Right kidney (tissue), 9 donors: ENCODE results near the gene ATP1B3.
"Not testable (repeated sequence)": the region's sequence is repeated elsewhere in the genome, so short reads cannot be mapped to it uniquely, and the experiment has no call there.

Source experiments
- DNase-seq: peaks from one replicate; pipeline ENCODE4 v3.0.0-alpha.2; 2016
- long read RNA-seq, 8 donors: transcript quantifications; one replicate each; lab custom pipeline, GENCODE V29; 2026

ATP1B3 gene
- long read RNA-seq, donor 1, transcript ATP1B3-201 (7 exons, 1,811 nt): major isoform, 49 of 92 reads
- long read RNA-seq, donor 1, partial matches to known transcripts: 30 of 92 reads
- long read RNA-seq, donor 1, other reads (novel, unspliced or antisense): 12 of 92 reads
- long read RNA-seq, donor 2, transcript ATP1B3-201 (7 exons, 1,811 nt): major isoform, 19 of 20 reads
- long read RNA-seq, donor 2, partial matches to known transcripts: 0 of 20 reads
- long read RNA-seq, donor 2, other reads (novel, unspliced or antisense): 0 of 20 reads
- long read RNA-seq, donor 3, transcript ATP1B3-201 (7 exons, 1,811 nt): major isoform, 20 of 26 reads
- long read RNA-seq, donor 3, partial matches to known transcripts: 6 of 26 reads
- long read RNA-seq, donor 3, other reads (novel, unspliced or antisense): 0 of 26 reads
- long read RNA-seq, donor 4, transcript ATP1B3-201 (7 exons, 1,811 nt): major isoform, 33 of 57 reads
- long read RNA-seq, donor 4, partial matches to known transcripts: 23 of 57 reads
- long read RNA-seq, donor 4, other reads (novel, unspliced or antisense): 0 of 57 reads
- long read RNA-seq, donor 5, transcript ATP1B3-201 (7 exons, 1,811 nt): major isoform, 41 of 53 reads
- long read RNA-seq, donor 5, partial matches to known transcripts: 12 of 53 reads
- long read RNA-seq, donor 5, other reads (novel, unspliced or antisense): 0 of 53 reads
- long read RNA-seq, donor 6, transcript ATP1B3-201 (7 exons, 1,811 nt): major isoform, 45 of 51 reads
- long read RNA-seq, donor 6, partial matches to known transcripts: 6 of 51 reads
- long read RNA-seq, donor 6, other reads (novel, unspliced or antisense): 0 of 51 reads
- long read RNA-seq, donor 7, transcript ATP1B3-201 (7 exons, 1,811 nt): major isoform, 56 of 84 reads
- long read RNA-seq, donor 7, partial matches to known transcripts: 27 of 84 reads
- long read RNA-seq, donor 7, other reads (novel, unspliced or antisense): 0 of 84 reads
- long read RNA-seq, donor 8, transcript ATP1B3-201 (7 exons, 1,811 nt): major isoform, 52 of 98 reads
- long read RNA-seq, donor 8, partial matches to known transcripts: 40 of 98 reads
- long read RNA-seq, donor 8, other reads (novel, unspliced or antisense): 5 of 98 reads

DNA sequence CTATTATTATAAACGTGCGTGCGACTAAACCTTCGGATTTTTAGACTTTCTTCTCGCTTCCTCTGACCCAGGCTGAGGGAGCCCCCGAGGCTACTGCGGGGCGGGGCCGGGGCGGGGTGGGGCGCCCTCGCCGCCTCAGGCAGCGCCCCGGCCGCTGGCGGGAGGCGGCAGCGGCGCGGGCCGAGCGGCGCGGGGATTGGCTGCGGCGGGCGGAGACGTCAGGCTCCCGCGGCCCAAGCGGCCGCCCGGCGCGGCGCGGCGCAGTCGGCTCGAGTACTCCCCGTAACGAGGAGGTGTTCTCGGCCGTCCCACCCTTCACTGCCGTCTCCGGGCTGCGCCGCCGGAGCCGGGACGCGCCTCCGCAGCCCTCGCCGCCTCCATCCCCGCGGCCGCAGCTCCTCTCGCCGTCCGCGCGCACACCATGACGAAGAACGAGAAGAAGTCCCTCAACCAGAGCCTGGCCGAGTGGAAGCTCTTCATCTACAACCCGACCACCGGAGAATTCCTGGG is at the start of gene ATP1B3:
ATP1B3 (plus strand) TSS at position 263 of the 510 bp plus-strand sequence; CDS start at position 422, 159 bp downstream.
- peak; percentile 95 for DNase-seq

DNA sequence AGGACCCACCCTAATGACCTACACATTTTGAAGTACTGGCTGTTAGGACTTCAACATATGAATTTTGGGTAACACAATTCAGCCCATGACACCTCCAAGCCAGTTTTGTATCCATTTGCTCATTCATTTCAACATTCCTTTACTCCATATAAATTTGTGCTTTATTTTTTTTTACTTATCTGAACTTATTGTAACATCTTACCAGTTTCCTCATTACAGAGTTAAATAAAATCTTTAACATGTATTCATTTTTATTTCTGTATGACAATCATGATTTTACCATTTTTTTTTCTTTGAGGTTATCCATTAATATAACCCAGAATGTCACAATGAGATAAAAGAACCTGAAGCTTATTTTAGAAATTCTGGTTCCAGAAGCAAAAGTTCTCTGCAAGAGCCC is 48.0 kb upstream of the ATP1B3 start:
- DNase-seq: no peak

DNA sequence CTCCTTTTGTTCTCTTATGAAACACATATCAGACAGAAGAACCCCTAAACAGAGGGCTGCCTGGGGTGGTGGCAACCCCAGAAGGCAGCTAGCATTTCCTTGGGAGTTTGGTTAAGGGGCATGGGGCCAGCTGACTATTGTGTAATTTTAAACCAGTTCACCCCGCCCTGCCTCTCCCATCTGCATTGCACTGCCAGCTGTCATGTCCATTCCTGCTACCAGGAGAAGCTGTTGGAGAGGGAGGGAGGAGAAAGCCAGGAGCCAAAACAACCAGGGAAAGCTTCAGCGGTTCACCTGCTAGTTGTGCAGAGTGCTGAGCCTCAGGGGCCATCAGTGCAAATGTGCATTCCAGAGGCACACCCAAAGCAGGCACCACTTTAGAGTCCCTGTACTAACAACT is 47.6 kb upstream of the ATP1B3 start:
- no peak for DNase-seq

DNA sequence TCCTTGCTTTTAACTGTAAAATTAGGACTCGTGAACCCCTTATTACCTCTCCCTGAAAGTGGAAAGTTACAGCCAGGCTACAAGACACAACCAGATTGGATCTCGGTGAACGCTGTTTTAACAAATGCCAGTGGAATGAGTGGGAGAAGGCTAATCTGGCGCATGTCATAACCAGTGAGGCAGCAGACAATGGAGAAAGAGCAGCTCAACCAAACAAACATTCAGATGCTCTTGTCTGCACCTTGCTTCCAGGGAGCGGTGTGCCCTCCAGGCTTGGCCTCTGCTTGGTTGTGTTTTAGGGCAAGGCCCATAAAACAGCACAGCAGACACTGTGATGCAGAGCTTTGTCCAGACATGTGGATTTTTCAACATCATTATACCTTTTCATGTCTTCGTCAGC is 45.9 kb upstream of the ATP1B3 start:
- DNase-seq: no peak

DNA sequence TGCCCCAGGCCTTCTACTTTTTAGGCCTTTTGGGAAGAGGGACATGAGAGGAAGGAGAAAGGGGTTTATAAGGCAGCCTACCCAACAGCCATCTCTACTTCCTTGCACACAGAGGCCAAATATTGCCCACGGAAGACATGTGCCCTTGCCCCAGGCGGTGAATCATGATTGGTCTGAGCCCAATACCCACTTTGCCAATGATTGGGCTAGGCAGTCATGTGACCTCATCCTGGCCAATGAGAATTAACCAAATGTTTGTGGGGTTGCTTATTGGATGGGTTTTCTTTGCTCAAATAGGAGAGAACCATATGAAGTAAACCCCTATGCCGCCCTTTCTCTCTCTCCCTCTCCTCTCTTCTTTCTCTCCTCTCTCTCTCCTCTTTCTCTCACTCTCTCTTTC is 42.2 kb upstream of the ATP1B3 start:
- no peak for DNase-seq

DNA sequence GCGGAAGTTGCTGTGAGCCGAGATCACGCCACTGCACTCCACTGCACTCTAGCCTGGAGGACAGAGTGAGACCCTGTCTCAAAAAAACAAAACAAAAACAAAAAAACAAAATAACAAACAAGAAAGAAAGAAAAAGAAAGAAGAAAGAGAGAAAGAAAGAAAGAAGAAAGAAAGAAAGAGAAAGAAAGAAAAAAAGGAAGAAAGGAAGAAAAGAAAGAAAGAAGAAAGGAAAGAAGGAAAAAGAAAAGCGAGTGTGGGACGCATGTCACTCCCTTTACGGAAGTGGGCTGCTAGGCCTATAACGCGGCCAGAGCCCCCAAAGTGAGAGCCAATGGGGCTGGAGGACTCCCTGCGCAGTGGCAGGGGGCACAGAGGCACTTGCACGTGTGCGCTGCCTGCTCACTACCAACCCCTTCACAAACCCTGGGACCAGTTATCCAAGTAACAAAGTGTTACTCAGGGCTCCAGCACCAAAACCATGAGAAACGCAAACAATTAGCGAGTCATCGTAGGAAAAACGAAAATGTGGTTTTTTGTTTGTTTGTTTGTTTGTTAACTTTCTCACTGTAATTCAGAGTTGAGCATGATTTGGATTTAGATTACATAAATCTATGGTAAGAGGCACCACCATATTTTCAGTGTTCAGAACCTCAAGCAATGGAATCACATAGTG is 40.8 kb upstream of the ATP1B3 start:
- DNase-seq: no peak

DNA sequence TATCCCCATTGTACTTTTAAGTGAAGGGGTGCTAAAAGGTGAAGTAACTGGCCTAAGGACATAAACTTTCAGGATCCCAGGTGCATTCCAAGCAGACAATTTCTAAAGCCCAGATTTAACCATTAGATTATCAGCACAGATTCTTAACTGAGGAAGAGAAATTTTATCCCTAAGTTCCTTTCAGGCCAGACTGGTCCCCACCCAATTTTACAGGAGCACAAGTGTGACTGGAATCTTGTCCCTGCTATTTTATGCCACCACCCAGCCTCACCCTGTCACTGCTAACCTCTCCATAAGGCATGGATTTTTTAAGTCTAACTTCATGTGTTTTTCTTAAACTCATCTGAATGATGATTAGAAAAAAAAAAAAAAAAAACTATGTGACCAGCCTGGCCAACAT is 37.1 kb upstream of the ATP1B3 start:
- no peak for DNase-seq

DNA sequence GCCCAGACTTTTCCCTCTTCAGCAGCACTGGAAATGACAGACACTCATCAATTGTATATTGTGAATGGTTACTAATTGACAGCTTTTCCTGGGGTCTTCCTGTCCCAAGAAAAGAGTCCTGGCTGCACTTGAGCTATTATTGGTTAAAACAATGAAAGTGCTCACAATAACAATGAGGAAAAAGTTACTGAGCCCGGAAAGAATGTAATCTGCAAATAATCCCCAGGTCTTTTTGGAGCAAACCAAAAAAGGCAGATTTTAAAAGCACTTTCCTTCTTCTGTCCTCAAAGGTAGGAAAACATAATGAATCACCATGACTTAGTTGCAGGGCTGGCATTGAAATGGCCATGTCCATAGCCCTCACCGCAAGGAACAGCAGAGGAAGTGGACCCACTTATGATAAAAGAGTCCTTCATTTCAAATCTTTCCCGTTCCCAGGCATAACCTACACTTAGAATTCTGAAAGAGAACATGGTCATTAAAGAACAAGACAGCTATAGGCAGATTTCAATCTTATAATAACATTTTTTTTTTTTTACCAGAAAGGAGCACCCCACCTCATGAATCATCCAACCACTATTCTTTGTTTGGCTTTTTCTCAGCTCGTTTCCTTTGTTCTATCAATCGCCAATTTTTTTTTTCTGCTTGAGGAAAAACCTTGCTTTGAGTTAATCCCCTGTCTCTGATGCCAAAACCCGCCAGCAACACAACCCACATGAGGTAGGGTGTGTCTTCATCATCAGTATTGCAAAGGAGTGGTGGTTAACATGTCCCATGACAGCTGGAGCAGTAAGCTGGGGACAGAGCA is 35.5 kb upstream of the ATP1B3 start:
- no peak for DNase-seq

DNA sequence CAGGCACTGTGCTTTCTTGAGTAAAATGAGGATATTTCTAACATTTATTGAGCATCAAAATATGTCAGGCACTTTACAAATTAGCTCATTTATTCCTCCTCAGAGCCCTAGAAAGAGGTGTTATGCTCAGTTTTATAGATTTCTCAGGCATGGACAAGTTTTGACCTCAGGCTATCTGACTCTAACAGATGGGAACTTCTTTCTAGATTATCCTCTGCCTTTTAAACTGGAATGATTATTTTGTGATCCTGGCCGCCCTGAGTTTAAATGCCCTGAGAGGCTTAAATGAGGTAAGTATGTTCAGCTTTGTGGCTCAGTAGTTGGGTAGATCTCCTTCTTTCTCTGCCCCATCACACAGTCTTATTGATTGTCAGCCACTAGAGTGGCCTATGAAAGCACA is 32.3 kb upstream of the ATP1B3 start:
- no peak for DNase-seq

DNA sequence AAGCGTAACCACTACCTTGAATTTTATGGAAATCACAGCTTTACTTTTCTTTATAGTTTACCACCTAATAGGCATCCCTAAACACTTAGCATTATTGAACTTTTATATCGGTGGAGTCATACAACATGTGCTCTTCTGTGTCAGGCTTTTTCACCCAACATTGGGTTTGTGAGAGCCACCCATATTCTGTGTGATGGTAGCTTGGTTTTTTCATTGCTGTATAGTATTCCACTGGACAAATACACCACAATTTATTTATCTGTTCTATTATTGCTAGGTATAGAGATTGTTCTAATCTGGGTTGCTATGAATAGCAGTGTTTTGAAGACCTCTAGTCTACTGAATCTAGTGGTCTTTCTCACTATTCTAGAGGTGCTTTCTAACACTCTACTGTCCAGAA is 31.6 kb upstream of the ATP1B3 start:
- no peak for DNase-seq

DNA sequence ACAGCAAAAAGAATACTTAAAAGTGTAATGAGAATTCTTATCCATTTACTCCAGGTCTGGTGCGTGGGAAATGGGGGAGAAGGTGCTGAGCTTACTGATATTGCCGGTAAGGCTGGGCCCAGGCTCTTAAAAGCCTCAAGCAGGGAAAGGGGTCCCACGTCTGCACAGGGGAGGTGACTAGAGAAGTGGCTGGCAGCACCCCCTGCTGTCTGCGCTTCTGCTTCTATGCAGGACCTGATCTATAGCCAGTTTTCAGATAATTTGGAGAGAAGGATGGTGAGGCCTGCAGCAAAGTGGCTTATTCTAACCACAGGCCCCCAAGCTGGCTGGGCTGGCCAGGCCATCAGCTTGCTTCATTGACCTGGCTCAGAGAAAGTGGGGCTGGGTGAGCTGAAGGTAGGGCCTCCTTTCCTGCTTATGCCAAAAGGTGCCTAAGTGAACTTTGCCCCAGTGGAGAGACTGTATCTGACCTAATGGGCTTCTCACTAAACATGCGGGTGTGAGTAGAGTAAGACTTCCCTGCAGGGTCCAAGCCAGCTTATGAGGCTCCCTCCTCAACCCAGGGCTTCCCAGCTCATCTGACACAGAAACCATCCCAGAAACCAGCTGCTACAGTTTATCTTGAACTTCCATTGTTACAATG is 30.9 kb upstream of the ATP1B3 start:
- DNase-seq: no peak

DNA sequence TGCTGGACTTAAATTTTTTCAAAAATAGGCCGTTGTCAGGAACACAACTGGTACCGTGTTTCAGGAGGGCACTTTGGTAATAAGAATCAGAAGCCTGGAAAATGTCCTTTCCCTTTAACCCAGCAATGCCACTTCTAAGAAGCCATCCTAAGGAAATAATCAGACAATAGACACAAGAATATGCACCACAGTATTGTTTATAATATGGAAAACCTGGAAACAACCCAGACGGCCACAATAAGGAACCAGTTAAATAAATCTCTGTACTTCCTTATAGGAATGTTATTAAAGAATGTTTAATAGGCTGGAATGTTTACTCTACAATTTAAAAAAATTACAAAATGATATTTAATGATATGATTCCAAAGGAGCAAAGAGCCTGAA is 30.4 kb upstream of the ATP1B3 start:
- no peak for DNase-seq

DNA sequence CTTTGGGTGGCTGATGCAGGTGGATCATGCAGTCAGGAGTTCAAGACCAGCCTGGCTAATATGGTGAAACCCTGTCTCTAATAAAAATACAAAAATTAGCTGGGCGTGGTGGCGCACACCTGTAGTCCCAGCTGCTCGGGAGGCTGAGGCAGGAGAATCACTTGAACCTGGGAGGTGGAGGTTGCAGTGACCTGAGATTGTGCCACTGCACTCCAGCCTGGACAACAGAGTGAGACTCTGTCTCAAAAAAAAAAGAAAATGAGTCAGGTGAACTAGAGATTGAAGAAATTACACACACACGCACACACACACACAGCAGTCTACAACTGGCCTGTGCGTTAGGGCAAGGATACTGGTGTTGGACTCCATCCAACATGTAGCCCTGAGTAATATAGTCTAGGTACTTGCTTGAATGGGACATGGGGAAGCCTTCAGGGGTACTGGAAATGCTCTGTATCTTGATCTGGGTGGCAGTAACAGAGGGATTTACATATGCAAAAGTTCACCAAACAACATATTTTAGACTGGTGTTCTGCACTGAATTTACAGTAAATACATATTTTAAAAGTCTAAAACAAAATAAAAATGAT is 28.2 kb upstream of the ATP1B3 start:
- not testable (repeated sequence) for DNase-seq

DNA sequence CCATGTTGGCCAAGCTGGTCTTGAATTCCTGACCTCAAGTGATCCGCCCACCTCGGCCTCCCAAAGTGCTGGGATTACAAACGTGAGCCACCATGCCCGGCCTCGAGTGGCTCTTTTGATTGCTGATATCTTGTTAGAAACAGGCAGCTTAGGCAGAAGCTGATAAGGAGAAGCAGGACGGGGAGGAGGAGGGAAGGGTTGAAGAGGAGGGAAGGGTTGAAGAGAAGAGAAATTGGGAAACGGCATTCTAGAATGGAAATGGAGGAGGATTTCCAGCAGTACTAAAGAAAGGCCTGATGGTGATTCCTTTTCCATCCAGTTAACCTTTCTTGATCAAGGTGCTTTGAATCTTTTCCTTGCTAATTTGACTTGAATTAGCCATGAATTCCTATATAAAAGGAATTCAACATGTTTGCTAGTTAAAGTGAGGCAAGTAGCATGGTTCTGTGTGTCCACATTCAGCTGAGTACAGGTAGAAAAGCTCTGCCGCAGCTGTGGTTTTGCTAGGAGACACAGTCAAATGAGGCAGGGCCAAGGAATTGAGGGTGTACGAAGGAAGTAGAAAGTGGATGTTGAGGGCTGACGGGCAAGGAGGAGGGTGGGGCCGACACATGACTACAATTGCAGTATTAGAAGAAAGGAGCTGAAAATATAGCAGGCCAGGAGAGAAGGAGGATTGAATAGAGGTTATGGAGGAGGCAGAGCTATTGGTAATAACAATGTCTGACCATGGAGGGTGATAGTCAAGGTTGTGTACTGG is 27.2 kb upstream of the ATP1B3 start:
- no peak for DNase-seq

DNA sequence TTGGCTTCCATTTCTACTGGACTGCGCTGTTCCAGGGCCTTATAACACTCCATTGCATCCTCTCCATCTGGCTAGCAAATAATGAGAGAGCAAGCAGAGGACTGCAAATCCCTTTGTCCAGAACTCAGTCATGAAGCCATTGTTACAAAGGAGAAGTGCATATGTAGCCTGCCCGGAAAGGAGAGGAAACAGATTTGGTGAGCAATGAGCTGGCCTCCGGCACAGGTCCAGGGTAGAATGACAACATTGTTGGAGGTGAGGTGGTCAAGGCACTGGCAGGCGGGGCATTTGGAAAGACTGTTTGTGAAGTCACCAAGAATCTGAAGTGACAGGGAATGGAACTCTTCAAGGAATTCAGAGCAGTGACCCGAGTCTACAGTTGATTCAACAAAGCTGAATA is 25.0 kb upstream of the ATP1B3 start:
- DNase-seq: no peak

DNA sequence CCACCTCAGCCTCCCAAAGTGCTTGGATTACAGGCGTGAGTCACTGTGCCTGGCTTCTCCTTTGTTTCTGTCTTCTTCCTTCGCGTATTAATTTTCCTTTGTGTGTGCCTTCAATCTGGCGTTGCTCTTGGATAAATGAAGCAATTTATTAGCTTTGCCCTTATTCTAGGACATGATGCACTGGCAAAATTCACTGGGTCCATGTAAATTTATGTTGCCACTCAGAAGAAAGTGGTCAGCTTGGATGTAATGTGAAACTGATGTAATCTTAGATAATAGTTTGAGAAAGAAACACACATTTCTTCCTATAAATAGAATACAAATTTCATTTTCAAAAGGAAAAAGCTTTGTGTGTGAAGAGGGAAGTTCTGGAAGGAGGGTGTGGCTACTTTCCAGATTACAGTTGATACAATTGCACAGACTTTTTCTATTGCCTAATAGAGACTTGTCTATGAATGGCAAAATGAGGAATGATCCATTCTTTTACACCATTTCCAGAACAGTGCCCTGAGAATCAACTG is 23.3 kb upstream of the ATP1B3 start:
- no peak for DNase-seq

DNA sequence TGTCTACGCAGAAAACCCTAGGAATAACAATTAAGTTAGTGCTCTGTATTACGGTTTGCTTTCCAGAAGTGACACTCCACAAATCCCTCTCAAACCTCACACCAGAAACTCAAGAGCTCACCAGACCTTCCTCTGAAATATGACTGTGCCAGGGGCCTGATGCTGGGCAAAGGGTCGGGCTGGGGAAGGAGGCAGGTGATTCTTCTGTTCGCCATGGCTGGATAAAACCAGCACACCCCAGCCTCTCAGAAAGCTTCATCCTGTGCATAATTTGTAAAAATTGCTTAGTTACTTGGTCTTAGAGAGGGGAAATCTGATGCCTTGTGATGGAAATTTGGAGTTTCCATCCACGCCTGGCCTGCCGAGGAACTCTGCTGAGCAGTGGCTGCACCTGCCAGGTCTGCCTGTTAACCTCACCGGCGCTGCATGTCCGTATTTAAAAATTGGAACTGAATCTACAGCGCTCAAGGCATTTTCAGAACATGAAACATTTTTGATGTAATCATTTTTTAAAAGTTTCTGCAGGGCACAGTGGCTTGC is 22.7 kb upstream of the ATP1B3 start:
- DNase-seq: no peak

DNA sequence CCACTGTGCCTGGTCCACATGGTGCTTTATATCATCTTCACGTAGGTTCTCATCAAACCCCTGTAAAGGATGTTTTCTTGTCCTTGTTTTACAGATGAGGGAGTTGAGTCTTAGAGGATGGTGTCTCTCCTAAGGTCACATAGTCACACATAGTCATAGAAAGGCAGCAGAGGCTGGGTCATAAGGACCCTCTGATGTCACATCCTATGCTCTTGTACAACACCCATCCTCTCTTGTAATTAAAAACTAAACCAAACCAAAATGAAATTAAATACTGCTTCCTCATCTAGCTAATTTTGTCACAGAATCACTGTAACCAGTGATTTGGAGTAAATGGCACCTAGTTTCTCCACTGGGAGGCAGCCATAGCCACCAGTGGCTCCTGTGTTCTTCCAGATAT is 21.8 kb upstream of the ATP1B3 start:
- DNase-seq: no peak

DNA sequence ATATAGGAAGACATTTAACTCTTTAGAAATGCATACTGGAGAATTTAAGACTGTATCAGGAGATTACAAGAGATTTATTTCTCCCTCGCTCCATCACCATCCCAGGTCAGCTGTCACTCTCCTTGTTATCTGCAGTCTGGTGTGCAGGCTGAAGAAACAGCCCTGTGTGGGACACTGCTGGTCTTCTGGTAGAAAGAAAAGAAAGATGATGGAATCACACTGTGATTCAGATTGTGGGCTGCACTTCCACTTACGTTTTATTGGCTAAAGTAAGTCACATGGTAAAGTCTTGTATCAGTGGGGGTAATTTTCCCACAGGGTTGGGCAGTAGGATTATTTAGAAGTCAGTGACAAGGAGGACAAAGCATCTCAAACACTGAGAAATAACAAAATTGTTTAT is 18.1 kb upstream of the ATP1B3 start:
- no peak for DNase-seq
